BJ (cell line): ENCODE data around the gene HPGDS. TPM values are rescaled to one million over a fixed set of nuclear protein-coding genes. Genes with fewer than 3 reads are reported as not detected.
"Not testable (repeated sequence)": the region's sequence is repeated elsewhere in the genome, so short reads cannot be mapped to it uniquely, and the experiment has no call there.

Source experiments
- CTCF ChIA-PET: fragments of 350-600 bp; formaldehyde crosslinking; extraction: SDS; loops from one replicate; lab custom pipeline; 2021; ENCODE audit warnings: antibody characterized with exemption, inconsistent platforms; lab: Yijun Ruan, JAX
- POLR2A ChIA-PET: fragments of 300-600 bp; sonication (Branson Sonifier 250); formaldehyde crosslinking; extraction: SDS; loops from one replicate; lab custom pipeline; 2021; ENCODE audit warnings: antibody characterized with exemption; lab: Charles Lee
- DNase-seq: peaks from one replicate; pipeline ENCODE4 v3.0.0-alpha.2; 2011; ENCODE audit warnings: low read depth
- H3K27me3 ChIP-seq: 2 replicates; pipeline ENCODE4 v1.6.0; 2011; ENCODE audit warnings: low read length; ENCODE audit not compliant: control insufficient read depth, insufficient read depth
- H3K36me3 ChIP-seq: 2 replicates; pipeline ENCODE4 v1.5.1; 2011; ENCODE audit warnings: low read length; ENCODE audit not compliant: control insufficient read depth, insufficient read depth
- H3K4me3 ChIP-seq: 2 replicates; pipeline ENCODE4 v1.5.1; 2011; ENCODE audit warnings: low read depth, mild to moderate bottlenecking, control low read depth, low read length
- CTCF ChIP-seq: IDR thresholded peaks from 2 replicates; pipeline ENCODE4 v1.5.1; 2011; ENCODE audit warnings: low read depth, mild to moderate bottlenecking, control low read depth, inconsistent platforms, low read length, moderate library complexity; ENCODE audit not compliant: insufficient read depth
- polyA plus RNA-seq: library from polyadenylated mRNA; depleted of rRNA; stranded (reverse); fragments of >200 nt; gene quantifications from 2 replicates; pipeline ENCODE4 v1.2.3, GENCODE V29; 2011

Gene HPGDS
- polyA plus RNA-seq, 1 experiment, result not detected

GRCh38 chr4:94341481-94342370 is 910 bp downstream of the HPGDS start:
- DNase-seq, result no peak
- Histone ChIP-seq H3K27me3 (0 out of 2 replicates have a peak, but pooled peaks cover 4% of the 10 kb centered on the region), H3K4me3 (no peak overlapping the region), H3K36me3 (no peaks in the 10 kb centered on the region)
- POLR2A ChIA-PET, result no interaction called here
- no peak for TF ChIP-seq CTCF
- CTCF ChIA-PET, result interaction anchor here (1.5 kb wide), 1 partner anchor 17 kb away, joined by 3 read pairs; no protein-coding TSS in a partner anchor

GRCh38 chr4:94339779-94340178 is 2.9 kb downstream of the HPGDS start:
- Histone ChIP-seq H3K27me3 (peaks cover 5% of the 10 kb centered on the region; the same call in 1 of the 2 replicates), H3K36me3 (no peaks in the 10 kb centered on the region), H3K4me3 (no peak overlapping the region)
- no peak for TF ChIP-seq CTCF
- DNase-seq, result no peak
- POLR2A ChIA-PET, result no interaction called here
- CTCF ChIA-PET, result no interaction called here

- Histone ChIP-seq H3K4me3 (no peak overlapping the region), H3K27me3 (peaks cover 4% of the 10 kb centered on the region; the same call in 1 of the 2 replicates), H3K36me3 (no peaks in the 10 kb centered on the region)
- CTCF ChIA-PET, result no interaction called here
- POLR2A ChIA-PET, result no interaction called here
- DNase-seq, result no peak
- no peak for TF ChIP-seq CTCF
Observed at GRCh38 chr4:94338681-94339351, 3.8 kb downstream of the HPGDS start.

DNA sequence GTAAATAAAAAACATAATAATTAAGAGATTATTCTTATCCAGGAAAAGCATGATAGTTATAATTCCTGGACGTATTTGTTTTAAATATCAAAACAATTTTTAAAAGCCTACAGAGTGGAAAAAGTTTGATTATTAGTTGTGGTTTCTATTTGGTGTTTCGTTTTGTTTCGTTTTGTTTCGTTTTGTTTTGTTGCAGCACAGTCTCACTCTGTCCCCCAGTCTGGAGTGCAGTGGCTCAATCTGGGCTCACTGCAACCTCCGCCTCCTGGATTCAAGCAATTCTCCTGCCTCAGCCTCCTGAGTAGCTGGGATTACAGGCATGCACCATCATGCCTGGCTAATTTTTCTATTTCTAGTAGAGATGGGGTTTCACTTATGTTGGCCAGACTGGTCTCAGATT is 5.8 kb downstream of the HPGDS start:
- H3K27me3 ChIP-seq, POLR2A ChIA-PET, H3K36me3 ChIP-seq, H3K4me3 ChIP-seq, DNase-seq, CTCF ChIA-PET: not testable (repeated sequence)

DNA sequence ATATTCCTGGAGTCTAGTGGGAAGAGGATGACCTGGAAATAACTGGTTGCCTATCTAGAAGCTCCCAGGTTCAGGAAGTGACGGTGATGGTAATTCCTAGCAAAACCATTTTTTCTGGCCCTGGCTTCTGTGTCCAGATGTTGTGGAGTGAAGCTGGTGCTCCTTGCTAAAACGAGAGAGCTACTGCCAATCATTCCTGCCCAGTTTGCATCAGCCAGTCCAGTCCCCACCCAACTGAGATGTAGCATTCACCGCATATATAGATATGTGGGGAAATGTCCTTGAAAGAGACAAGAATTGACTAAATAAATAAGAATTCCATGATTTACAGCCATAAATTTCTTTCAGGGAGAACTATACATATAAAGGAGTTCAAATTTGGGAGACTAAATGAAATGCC is 6.3 kb downstream of the HPGDS start:
- H3K27me3 ChIP-seq, result peaks cover 5% of the 10 kb centered on the region; the same call in 1 of the 2 replicates
- no peak for TF ChIP-seq CTCF
- ChIA-PET POLR2A (no interaction called here), CTCF (no interaction called here)
- DNase-seq, result no peak
- no peaks in the 10 kb centered on the region for H3K36me3 ChIP-seq
- H3K4me3 ChIP-seq, result no peak overlapping the region
